ENCODE results near the gene MVK. TPM values are rescaled to one million over a fixed set of nuclear protein-coding genes. Genes with fewer than 3 reads are reported as not detected.

MVK gene
- total RNA-seq, 1 experiment from 2014 or later = 19.2 TPM

DNA sequence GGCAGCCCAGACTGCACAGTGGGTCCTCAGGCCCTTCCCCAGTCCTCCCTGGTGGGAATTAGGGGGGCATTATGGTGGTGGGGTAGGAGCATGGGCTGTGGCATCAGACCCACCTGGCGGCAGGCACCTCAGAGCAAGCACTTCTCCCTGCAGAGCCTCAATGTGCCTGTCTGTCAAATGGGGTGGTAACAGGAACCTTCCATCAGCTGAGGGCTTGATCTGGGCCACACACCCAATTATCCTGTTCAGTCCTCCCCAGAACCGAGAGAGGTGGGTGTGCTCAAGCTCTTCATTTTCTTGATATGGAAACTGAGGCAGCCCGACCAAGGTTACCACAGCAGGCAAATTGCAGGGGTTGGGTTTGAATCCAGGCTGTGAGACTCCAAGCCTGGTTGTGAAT is 38.4 kb downstream of the MVK start:
- WGBS (ENCODE audit: extremely low coverage, insufficient read length, low lambda C conversion rate) = no CpG with 5 or more reads among the region's 3 CpGs
- Histone ChIP-seq H2AK5ac (ENCODE audit: insufficient read length, low read length) (no peak overlapping the region), H4K8ac (replicated peaks; ENCODE audit: insufficient read length, low read depth, low read length) (no peak overlapping the region), H2BK12ac (ENCODE audit: insufficient read length, low read depth, low read length) (no peak overlapping the region), H4K5ac (ENCODE audit: insufficient read length, low read depth, low read length) (no peak overlapping the region), H3K79me2 (ENCODE audit: insufficient read depth, low read length) (no peaks in the 10 kb centered on the region), H3K4me2 (ENCODE audit: insufficient read depth, insufficient read length, low read length) (no peak overlapping the region), H3K23me2 (ENCODE audit: insufficient read length, low read depth, low read length, poor library complexity, severe bottlenecking) (no peaks in the 10 kb centered on the region), H3K79me1 (ENCODE audit: insufficient read depth, low read depth, low read length, poor library complexity, severe bottlenecking) (no peaks in the 10 kb centered on the region), H3K9ac (ENCODE audit: extremely low read depth, insufficient read length, low read length) (no peak overlapping the region), H3K9me3 (ENCODE audit: control insufficient read depth, low read depth, low read length) (no peaks in the 10 kb centered on the region), H3K27me3 (ENCODE audit: insufficient read depth, low read length) (no peaks in the 10 kb centered on the region), H3K14ac (ENCODE audit: insufficient read depth, low read length) (no peak overlapping the region; the same call in 1 of the 2 replicates), H2BK5ac (ENCODE audit: insufficient read length, low read length) (no peak overlapping the region), H3K4me1 (ENCODE audit: insufficient read depth, low read length) (no peaks in the 10 kb centered on the region), H4K91ac (ENCODE audit: insufficient read length, low read depth, low read length) (no peak overlapping the region), H3K27ac (ENCODE audit: insufficient read length, low read depth, low read length) (no peak overlapping the region), H4K20me1 (ENCODE audit: control insufficient read depth, insufficient read depth, insufficient read length) (no peaks in the 10 kb centered on the region), H2AFZ (ENCODE audit: low read length) (no peak overlapping the region), H3K23ac (ENCODE audit: insufficient read length, low read depth, low read length) (no peak overlapping the region), H3K18ac (ENCODE audit: insufficient read length, low read depth, low read length) (no peak overlapping the region), H3K4ac (ENCODE audit: low read depth, low read length) (no peak overlapping the region), H3K56ac (ENCODE audit: insufficient read length, low read depth, low read length) (no peak overlapping the region), H2BK15ac (ENCODE audit: low read depth, low read length) (no peak overlapping the region), H3T11ph (ENCODE audit: low read length) (no peak overlapping the region), H2BK120ac (ENCODE audit: low read depth, low read length, poor library complexity, severe bottlenecking) (no peak overlapping the region), H2BK20ac (ENCODE audit: low read depth, low read length, poor library complexity, severe bottlenecking) (no peak overlapping the region)
- no peak overlapping the region for H3K4me3 Mint-ChIP-seq
- H3K4me1 Mint-ChIP-seq = peaks cover 10 to 24% of the 10 kb centered on the region in 2 experiments
- H3K27me3 Mint-ChIP-seq (ENCODE audit: low read depth) = peaks cover 11% of the 10 kb centered on the region
- TF ChIP-seq, protein P1, sequence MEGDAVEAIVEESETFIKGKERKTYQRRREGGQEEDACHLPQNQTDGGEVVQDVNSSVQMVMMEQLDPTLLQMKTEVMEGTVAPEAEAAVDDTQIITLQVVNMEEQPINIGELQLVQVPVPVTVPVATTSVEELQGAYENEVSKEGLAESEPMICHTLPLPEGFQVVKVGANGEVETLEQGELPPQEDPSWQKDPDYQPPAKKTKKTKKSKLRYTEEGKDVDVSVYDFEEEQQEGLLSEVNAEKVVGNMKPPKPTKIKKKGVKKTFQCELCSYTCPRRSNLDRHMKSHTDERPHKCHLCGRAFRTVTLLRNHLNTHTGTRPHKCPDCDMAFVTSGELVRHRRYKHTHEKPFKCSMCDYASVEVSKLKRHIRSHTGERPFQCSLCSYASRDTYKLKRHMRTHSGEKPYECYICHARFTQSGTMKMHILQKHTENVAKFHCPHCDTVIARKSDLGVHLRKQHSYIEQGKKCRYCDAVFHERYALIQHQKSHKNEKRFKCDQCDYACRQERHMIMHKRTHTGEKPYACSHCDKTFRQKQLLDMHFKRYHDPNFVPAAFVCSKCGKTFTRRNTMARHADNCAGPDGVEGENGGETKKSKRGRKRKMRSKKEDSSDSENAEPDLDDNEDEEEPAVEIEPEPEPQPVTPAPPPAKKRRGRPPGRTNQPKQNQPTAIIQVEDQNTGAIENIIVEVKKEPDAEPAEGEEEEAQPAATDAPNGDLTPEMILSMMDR (conservative IDR thresholded peaks at IDR 0.05) = no peak
- H3K27ac Mint-ChIP-seq = no peak overlapping the region
- no peak for DNase-seq
- no peaks in the 10 kb centered on the region; a peak in 1 of 7 replicates for H3K36me3 Mint-ChIP-seq (ENCODE audit: insufficient read depth in 1 of 3, low read depth in 3 of 3)
- H3K9me3 Mint-ChIP-seq = no peaks in the 10 kb centered on the region

Measured in H9 (cell line).